Measurements from ENCODE around the gene ITPR3. TPM values are rescaled to one million over a fixed set of nuclear protein-coding genes. Genes with fewer than 3 reads are reported as not detected.

ITPR3 gene
- total and polyA plus RNA-seq, 4 donors: 36.7 to 89.5 (median 44.4) TPM

DNA sequence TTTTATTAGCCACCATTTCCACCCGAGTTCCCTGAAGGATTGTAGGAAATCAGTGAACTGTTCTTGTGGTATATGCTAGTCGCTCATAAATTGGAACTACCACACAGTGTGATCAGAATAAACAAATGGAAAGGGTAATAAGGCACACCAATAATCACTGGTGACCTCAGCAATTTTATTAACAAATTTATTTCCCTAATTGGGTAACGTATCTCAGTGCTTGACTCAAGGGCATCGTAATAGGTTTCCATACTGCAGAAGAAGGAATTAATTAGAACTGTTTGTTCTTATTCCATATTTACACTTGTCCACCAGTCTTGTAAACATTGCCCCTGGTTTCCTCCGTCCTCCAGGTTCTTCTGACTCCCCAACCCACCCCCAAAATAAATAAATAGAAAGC is 100.4 kb downstream of the ITPR3 start:
- no peak overlapping the region for H3K9ac ChIP-seq (ENCODE audit: insufficient read depth in 1 of 2, low read length in 2 of 2)
- H3K36me3 ChIP-seq (ENCODE audit: control insufficient read depth in 4 of 4, insufficient read depth in 4 of 4, low read length in 4 of 4): no peaks in the 10 kb centered on the region
- H3K27me3 ChIP-seq (ENCODE audit: control insufficient read depth in 3 of 3, insufficient read depth in 3 of 3, low read length in 2 of 3): no peaks in the 10 kb centered on the region
- ATAC-seq (ENCODE audit: insufficient read depth, low FRiP score): no peak
- peaks cover 7 to 57% (median 34%) of the 10 kb centered on the region in 5 donors for H3K4me1 ChIP-seq (ENCODE audit: control insufficient read depth in 5 of 5, insufficient read depth in 5 of 5, low read length in 5 of 5)
- no peak overlapping the region for H3K4me3 ChIP-seq
- DNase-seq: no peak
- 65 to 78% methylated on average over 5 of the region's 5 CpGs for WGBS, 2 donors
- H3K27ac ChIP-seq (ENCODE audit: low read depth in 1 of 2, low read length in 1 of 2): no peak overlapping the region
- TF ChIP-seq, protein P1, sequence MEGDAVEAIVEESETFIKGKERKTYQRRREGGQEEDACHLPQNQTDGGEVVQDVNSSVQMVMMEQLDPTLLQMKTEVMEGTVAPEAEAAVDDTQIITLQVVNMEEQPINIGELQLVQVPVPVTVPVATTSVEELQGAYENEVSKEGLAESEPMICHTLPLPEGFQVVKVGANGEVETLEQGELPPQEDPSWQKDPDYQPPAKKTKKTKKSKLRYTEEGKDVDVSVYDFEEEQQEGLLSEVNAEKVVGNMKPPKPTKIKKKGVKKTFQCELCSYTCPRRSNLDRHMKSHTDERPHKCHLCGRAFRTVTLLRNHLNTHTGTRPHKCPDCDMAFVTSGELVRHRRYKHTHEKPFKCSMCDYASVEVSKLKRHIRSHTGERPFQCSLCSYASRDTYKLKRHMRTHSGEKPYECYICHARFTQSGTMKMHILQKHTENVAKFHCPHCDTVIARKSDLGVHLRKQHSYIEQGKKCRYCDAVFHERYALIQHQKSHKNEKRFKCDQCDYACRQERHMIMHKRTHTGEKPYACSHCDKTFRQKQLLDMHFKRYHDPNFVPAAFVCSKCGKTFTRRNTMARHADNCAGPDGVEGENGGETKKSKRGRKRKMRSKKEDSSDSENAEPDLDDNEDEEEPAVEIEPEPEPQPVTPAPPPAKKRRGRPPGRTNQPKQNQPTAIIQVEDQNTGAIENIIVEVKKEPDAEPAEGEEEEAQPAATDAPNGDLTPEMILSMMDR (IDR thresholded peaks at IDR 0.05; ENCODE audit: control extremely low read depth, extremely low read depth): no peak
- no peaks in the 10 kb centered on the region for H3K9me3 ChIP-seq (ENCODE audit: control insufficient read depth in 4 of 4, insufficient read depth in 3 of 4, low read length in 3 of 4)

- 81 to 86% methylated on average over 5 of the region's 5 CpGs for WGBS, 2 donors
- no peak for ATAC-seq (ENCODE audit: insufficient read depth, low FRiP score)
- no peak for DNase-seq
- H3K4me3 ChIP-seq: no peak overlapping the region
- peaks cover 4 to 51% (median 31%) of the 10 kb centered on the region in 5 donors for H3K4me1 ChIP-seq (ENCODE audit: control insufficient read depth in 5 of 5, insufficient read depth in 5 of 5, low read length in 5 of 5)
- TF ChIP-seq, protein P1 (IDR thresholded peaks at IDR 0.05; ENCODE audit: control extremely low read depth, extremely low read depth): no peak
- no peak overlapping the region for H3K27ac ChIP-seq (ENCODE audit: low read depth in 1 of 2, low read length in 1 of 2)
- H3K9ac ChIP-seq (ENCODE audit: insufficient read depth in 1 of 2, low read length in 2 of 2): no peak overlapping the region
- no peaks in the 10 kb centered on the region for H3K36me3 ChIP-seq (ENCODE audit: control insufficient read depth in 4 of 4, insufficient read depth in 4 of 4, low read length in 4 of 4)
- H3K9me3 ChIP-seq (ENCODE audit: control insufficient read depth in 4 of 4, insufficient read depth in 3 of 4, low read length in 3 of 4): no peaks in the 10 kb centered on the region
- H3K27me3 ChIP-seq (ENCODE audit: control insufficient read depth in 3 of 3, insufficient read depth in 3 of 3, low read length in 2 of 3): no peaks in the 10 kb centered on the region
Observed at GRCh38 chr6:33722103-33722623, 101.0 kb downstream of the ITPR3 start.

GRCh38 chr6:33723371-33724085 is 102.4 kb downstream of the ITPR3 start:
- H3K9ac ChIP-seq (ENCODE audit: insufficient read depth in 1 of 2, low read length in 2 of 2): no peak overlapping the region
- TF ChIP-seq, protein P1 (IDR thresholded peaks at IDR 0.05; ENCODE audit: control extremely low read depth, extremely low read depth): no peak
- no peaks in the 10 kb centered on the region for H3K27me3 ChIP-seq (ENCODE audit: control insufficient read depth in 3 of 3, insufficient read depth in 3 of 3, low read length in 2 of 3)
- 53 to 63% methylated on average over 3 of the region's 3 CpGs for WGBS, 2 donors
- H3K4me3 ChIP-seq: no peak overlapping the region
- ATAC-seq (ENCODE audit: insufficient read depth, low FRiP score) (no peak), DNase-seq (peak in 2 of 3 donors; percentile 43 to 75)
- H3K9me3 ChIP-seq (ENCODE audit: control insufficient read depth in 4 of 4, insufficient read depth in 3 of 4, low read length in 3 of 4): no peaks in the 10 kb centered on the region
- peaks cover 3 to 39% (median 22%) of the 10 kb centered on the region in 5 donors for H3K4me1 ChIP-seq (ENCODE audit: control insufficient read depth in 5 of 5, insufficient read depth in 5 of 5, low read length in 5 of 5)
- H3K27ac ChIP-seq (ENCODE audit: low read depth in 1 of 2, low read length in 1 of 2): no peak overlapping the region
- H3K36me3 ChIP-seq (ENCODE audit: control insufficient read depth in 4 of 4, insufficient read depth in 4 of 4, low read length in 4 of 4): no peaks in the 10 kb centered on the region
